Subcutaneous adipose tissue (tissue), 4 donors: ENCODE data around the gene NRIP1. TPM values are rescaled to one million over a fixed set of nuclear protein-coding genes. Genes with fewer than 3 reads are reported as not detected.

ENCODE experiments used
- CTCF ChIP-seq: fragments of 450-650 bp; IDR thresholded peaks from one replicate; pipeline ENCODE4 v1.5.1; 2016; ENCODE audit warnings: low read depth, mild to moderate bottlenecking, control low read depth, antibody characterized with exemption, moderate library complexity
- total RNA-seq, 4 donors: library from RNA; depleted of rRNA; stranded (reverse); fragments of >200 nt; gene quantifications; one replicate each; pipeline ENCODE4 v1.1.0, GENCODE V29; 2016

Gene NRIP1
- total RNA-seq, 4 donors from 2014 or later: 88.4 to 137 (median 118) TPM

- TF ChIP-seq CTCF: no peak
Observed at GRCh38 chr21:14968821-14969220, 96.0 kb downstream of the NRIP1 start.

- TF ChIP-seq CTCF: no peak
Observed at GRCh38 chr21:14968029-14968428, 96.8 kb downstream of the NRIP1 start.

GRCh38 chr21:14964621-14965020 lies 100.2 kb downstream of the NRIP1 start:
- no peak for TF ChIP-seq CTCF

GRCh38 chr21:14962217-14962616 lies 102.6 kb downstream of the NRIP1 start:
- no peak for TF ChIP-seq CTCF

GRCh38 chr21:14961502-14961901 lies 103.3 kb downstream of the NRIP1 start:
- TF ChIP-seq CTCF: no peak

GRCh38 chr21:14959343-14959742 lies 105.5 kb downstream of the NRIP1 start:
- TF ChIP-seq CTCF: no peak

- no peak for TF ChIP-seq CTCF
Observed at GRCh38 chr21:14957836-14958235, 107.0 kb downstream of the NRIP1 start.
